K562 (cell line): ENCODE results near the gene PRAC2. TPM values are rescaled to one million over a fixed set of nuclear protein-coding genes. Genes with fewer than 3 reads are reported as not detected.
A peak's percentile ranks its signal among the peaks of the same experiment; 100 is the strongest.
"Not testable (repeated sequence)": the region's sequence is repeated elsewhere in the genome, so short reads cannot be mapped to it uniquely, and the experiment has no call there.

ENCODE experiments used
- ATAC-seq: fragments of 200-7000 bp; cut with Tn5 transposase; 3 replicates; pipeline ENCODE4 v1.9.1; 2020; ENCODE audit warnings: moderate library complexity
- BruUV-seq: library from RNA; stranded (reverse); fragments of 400-500 nt; replicated peaks from 2 replicates; lab custom pipeline; 2021; lab: Mats Ljungman, UMichigan
- CTCF ChIA-PET: fragments of 300-600 bp; formaldehyde crosslinking; extraction: SDS; loops from one replicate; lab custom pipeline; 2021; ENCODE audit warnings: low intra/inter-chr PET ratio; lab: Yijun Ruan, JAX
- POLR2A ChIA-PET: fragments of 300-600, 350-650 bp; sonication (Branson Sonifier 250); formaldehyde crosslinking; extraction: SDS; loops from one replicate; lab custom pipeline; 2021; ENCODE audit warnings: antibody characterized with exemption, inconsistent platforms; lab: Yijun Ruan, JAX
- DNase-seq, 4 experiments: peaks; one replicate each; pipeline versions ENCODE4 v3.0.0 to v3.0.0-alpha.2; 2011 to 2018; ENCODE audit warnings: low spot score in 3 of 4, mixed read lengths in 3 of 4; ENCODE audit errors: extremely low read depth in 1 of 4
- FAIRE-seq: peaks from 2 replicates; lab custom pipeline; 2011; peaks lifted over from hg19 to GRCh38; lab: Jason Lieb, UNC
- H2AFZ ChIP-seq: 2 replicates; pipeline ENCODE4 v1.6.0; 2011; ENCODE audit warnings: low read depth, low read length, control low read depth, inconsistent platforms
- H3K27ac ChIP-seq: fragments of 200-600 bp; 3 replicates; pipeline ENCODE4 v1.8.0; 2011; ENCODE audit warnings: low read depth, mild to moderate bottlenecking, control low read depth, inconsistent platforms, low read length, moderate library complexity, mixed read lengths; ENCODE audit errors: extremely low read depth
- H3K27me3 ChIP-seq, 2 experiments: fragments of 300-600 bp in 1 of 2; 2 replicates in 1 of 2; 3 replicates in 1 of 2; pipeline versions ENCODE4 v1.6.0 to v1.8.0; 2011; ENCODE audit warnings: inconsistent platforms in 2 of 2, low read length in 2 of 2, mild to moderate bottlenecking in 1 of 2, mixed read lengths in 1 of 2, moderate library complexity in 1 of 2; ENCODE audit not compliant: control insufficient read depth in 2 of 2, insufficient read depth in 2 of 2
- H3K36me3 ChIP-seq: fragments of 300-600 bp; 3 replicates; pipeline ENCODE4 v1.8.0; 2011; ENCODE audit warnings: mild to moderate bottlenecking, low read length, inconsistent platforms; ENCODE audit not compliant: control insufficient read depth, insufficient read depth
- H3K4me1 ChIP-seq, 2 experiments: fragments of 200-600 bp in 1 of 2; replicated peaks in 1 of 2; 2 replicates in 1 of 2; 3 replicates in 1 of 2; pipeline versions ENCODE4 v1.5.1 to v1.8.0; 2011; ENCODE audit warnings: inconsistent platforms in 2 of 2, low read length in 2 of 2, mild to moderate bottlenecking in 1 of 2, mixed read lengths in 1 of 2, moderate library complexity in 1 of 2; ENCODE audit not compliant: control insufficient read depth in 2 of 2, insufficient read depth in 2 of 2
- H3K4me2 ChIP-seq: 2 replicates; pipeline ENCODE4 v1.6.1; 2011; ENCODE audit warnings: low read length, control low read depth, inconsistent platforms, mixed read lengths; ENCODE audit not compliant: insufficient read depth
- H3K4me3 ChIP-seq: fragments of 200-600 bp; sonication (generic), shearing (Covaris generic); 2 replicates; pipeline ENCODE4 v1.5.1; 2016; ENCODE audit warnings: control low read depth, inconsistent platforms
- H3K79me2 ChIP-seq: fragments of 200-600 bp; 3 replicates; pipeline ENCODE4 v1.8.0; 2011; ENCODE audit warnings: low read length, inconsistent platforms; ENCODE audit not compliant: control insufficient read depth, insufficient read depth
- H3K9ac ChIP-seq, 2 experiments: 2 replicates each; pipeline versions ENCODE4 v1.6.0 to v1.6.1; 2011; ENCODE audit warnings: low read depth in 2 of 2, low read length in 2 of 2, control low read depth in 1 of 2, inconsistent platforms in 1 of 2, mild to moderate bottlenecking in 1 of 2, mixed read lengths in 1 of 2; ENCODE audit not compliant: insufficient read depth in 1 of 2
- H3K9me1 ChIP-seq: one replicate; pipeline ENCODE4 v1.6.0; 2011; ENCODE audit warnings: inconsistent platforms, mild to moderate bottlenecking, low read length, moderate library complexity; ENCODE audit not compliant: control insufficient read depth, insufficient read depth
- H3K9me3 ChIP-seq: replicated peaks from 2 replicates; pipeline ENCODE4 v1.5.1; 2011; ENCODE audit warnings: low read depth, low read length, inconsistent platforms; ENCODE audit not compliant: control insufficient read depth, insufficient read depth
- H4K20me1 ChIP-seq: replicated peaks from 2 replicates; pipeline ENCODE4 v1.6.1; 2011; ENCODE audit warnings: low read length, inconsistent platforms, mixed read lengths; ENCODE audit not compliant: control insufficient read depth, insufficient read depth
- FOXJ3 ChIP-seq: sonication (generic); formaldehyde crosslinking; IDR thresholded peaks from 2 replicates; pipeline ENCODE4 v1.4.0; 2020; ENCODE audit warnings: mild to moderate bottlenecking, missing genetic modification reagents
- WGBS: fragments of 100-300 bp; shearing (Covaris generic); methylation state at CpG from one replicate; pipeline ENCODE4 v1.1.6; 2016; ENCODE audit warnings: low coverage, mixed read lengths; ENCODE audit not compliant: insufficient coverage; ENCODE audit errors: missing lambda C conversion rate; 5-methylcytosine and 5-hydroxymethylcytosine counted together
- in situ Hi-C: fragments of 300-500 bp; cut with MboI; formaldehyde crosslinking; loops from 4 replicates; pipeline ENCODE4 v1.15.0; 2018; ENCODE audit warnings: inconsistent platforms, mixed read lengths
- intact Hi-C: fragments of 100-400 bp; cut with micrococcal nuclease; formaldehyde crosslinking; loops from 2 replicates; pipeline ENCODE4 v1.14.2; 2022
- polyA plus RNA-seq, 8 experiments: library from polyadenylated mRNA; depleted of rRNA in 4 of 8; stranded (reverse) in 5 of 8; unstranded in 3 of 8; fragments of >200 nt; fragmentation: Nextera tagmentation in 2 of 8; fragmentation: Illumina TruSeq in 1 of 8; extraction: Ambion mirVana in 2 of 8; extraction: Trizol in 1 of 8; gene quantifications; 2 replicates each; pipeline versions ENCODE4 v1.2.1 to v1.2.3, GENCODE V29; 2011 to 2014; ENCODE audit warnings: inconsistent platforms in 1 of 8, missing spikeins in 1 of 8
- total RNA-seq, 7 experiments: library from RNA; depleted of rRNA in 6 of 7; stranded (reverse); fragments of >200 nt in 6 of 7; fragmentation: Illumina TruSeq in 2 of 7; extraction: Trizol in 2 of 7; gene quantifications; 2 replicates each; pipeline versions ENCODE4 v1.2.1 to v1.2.3, GENCODE V29; 2011 to 2021; ENCODE audit warnings: low replicate concordance in 1 of 7
- TF ChIP-seq, protein P1 (sequence below): sonication (generic); formaldehyde crosslinking; IDR thresholded peaks from 2 replicates; pipeline ENCODE4 v1.5.0; 2020; ENCODE audit warnings: missing genetic modification reagents
- TF ChIP-seq, protein P2 (sequence below): sonication (generic); formaldehyde crosslinking; IDR thresholded peaks from 2 replicates; pipeline ENCODE4 v1.8.1; 2022; ENCODE audit warnings: missing genetic modification reagents

PRAC2 gene
- total and polyA plus RNA-seq, 9 of the 15 experiments (the other 6 are each of a cell fraction or from before 2014, with no cell fraction given): not detected

DNA sequence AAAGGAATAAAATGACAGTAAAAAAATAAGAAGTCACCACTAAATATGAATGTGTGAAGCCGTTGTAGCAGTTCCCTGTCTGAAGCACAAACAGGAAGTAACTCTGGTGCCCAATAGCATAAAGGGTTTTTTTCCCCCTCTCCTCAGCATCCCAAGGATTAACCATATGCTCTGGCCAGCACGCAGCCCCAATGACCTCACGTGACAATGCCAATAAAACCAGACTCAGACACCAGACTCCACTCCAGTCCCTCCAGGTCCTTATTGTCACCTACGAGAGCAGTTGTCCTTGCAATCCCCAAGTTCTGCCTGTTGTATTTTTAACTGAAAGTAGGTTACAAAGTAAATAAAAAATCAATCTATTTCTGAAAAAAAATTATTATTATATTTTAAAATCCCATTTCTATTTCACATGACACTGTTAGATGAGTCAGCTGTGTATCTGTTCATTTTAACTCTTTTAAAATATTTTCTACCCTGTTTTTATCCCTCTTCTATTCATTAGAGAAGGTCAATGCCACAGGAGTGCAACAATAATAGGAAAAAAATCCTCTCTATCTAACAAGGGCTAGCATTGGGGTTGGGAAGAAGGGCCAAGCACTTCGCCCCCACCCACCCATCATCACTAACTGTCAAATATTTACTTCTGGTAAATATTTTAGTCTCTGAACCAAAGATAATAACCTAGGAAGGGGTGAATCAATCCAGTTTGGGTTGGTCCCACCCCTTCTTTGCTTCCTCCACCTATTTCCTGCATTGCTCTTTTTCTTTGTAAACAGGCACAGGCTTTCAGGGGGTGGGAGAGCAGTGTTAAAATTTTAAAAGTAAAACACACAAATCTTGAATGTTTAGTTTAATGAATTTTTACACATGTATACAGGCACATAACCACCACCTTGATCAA, 7.2 kb upstream of the PRAC2 start:
- peak in 1 of 4 experiments; percentile 4 for DNase-seq
- H3K9me1 ChIP-seq: no peaks in the 10 kb centered on the region
- no peak overlapping the region for H2AFZ ChIP-seq
- H3K4me3 ChIP-seq: no peak overlapping the region
- CTCF ChIA-PET: no interaction called here
- no peak for ATAC-seq
- no peak overlapping the region for H3K4me2 ChIP-seq
- TF ChIP-seq, protein P1, sequence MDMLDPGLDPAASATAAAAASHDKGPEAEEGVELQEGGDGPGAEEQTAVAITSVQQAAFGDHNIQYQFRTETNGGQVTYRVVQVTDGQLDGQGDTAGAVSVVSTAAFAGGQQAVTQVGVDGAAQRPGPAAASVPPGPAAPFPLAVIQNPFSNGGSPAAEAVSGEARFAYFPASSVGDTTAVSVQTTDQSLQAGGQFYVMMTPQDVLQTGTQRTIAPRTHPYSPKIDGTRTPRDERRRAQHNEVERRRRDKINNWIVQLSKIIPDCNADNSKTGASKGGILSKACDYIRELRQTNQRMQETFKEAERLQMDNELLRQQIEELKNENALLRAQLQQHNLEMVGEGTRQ (CRISPR knock-in tag): peak; percentile 36; the same call in 1 of the 2 replicates
- TF ChIP-seq FOXJ3: no peak
- TF ChIP-seq, protein P2, sequence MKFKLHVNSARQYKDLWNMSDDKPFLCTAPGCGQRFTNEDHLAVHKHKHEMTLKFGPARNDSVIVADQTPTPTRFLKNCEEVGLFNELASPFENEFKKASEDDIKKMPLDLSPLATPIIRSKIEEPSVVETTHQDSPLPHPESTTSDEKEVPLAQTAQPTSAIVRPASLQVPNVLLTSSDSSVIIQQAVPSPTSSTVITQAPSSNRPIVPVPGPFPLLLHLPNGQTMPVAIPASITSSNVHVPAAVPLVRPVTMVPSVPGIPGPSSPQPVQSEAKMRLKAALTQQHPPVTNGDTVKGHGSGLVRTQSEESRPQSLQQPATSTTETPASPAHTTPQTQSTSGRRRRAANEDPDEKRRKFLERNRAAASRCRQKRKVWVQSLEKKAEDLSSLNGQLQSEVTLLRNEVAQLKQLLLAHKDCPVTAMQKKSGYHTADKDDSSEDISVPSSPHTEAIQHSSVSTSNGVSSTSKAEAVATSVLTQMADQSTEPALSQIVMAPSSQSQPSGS (CRISPR knock-in tag): no peak
- peaks cover 0 to 12% of the 10 kb centered on the region in 2 experiments; a peak in 1 of 5 replicates for H3K4me1 ChIP-seq
- H4K20me1 ChIP-seq: no peaks in the 10 kb centered on the region
- H3K79me2 ChIP-seq: no peaks in the 10 kb centered on the region
- intact Hi-C loops (no loop called here), in situ Hi-C loops (no loop called here)
- H3K9ac ChIP-seq: no peak overlapping the region
- H3K36me3 ChIP-seq: no peaks in the 10 kb centered on the region
- FAIRE-seq: no peak
- no TSS peak for BruUV-seq
- 3% methylated on average over 5 of the region's 5 CpGs for WGBS
- H3K27me3 ChIP-seq: peaks cover 37 to 44% of the 10 kb centered on the region in 2 experiments
- no peak overlapping the region for H3K27ac ChIP-seq
- H3K9me3 ChIP-seq: no peaks in the 10 kb centered on the region
- POLR2A ChIA-PET: no interaction called here

DNA sequence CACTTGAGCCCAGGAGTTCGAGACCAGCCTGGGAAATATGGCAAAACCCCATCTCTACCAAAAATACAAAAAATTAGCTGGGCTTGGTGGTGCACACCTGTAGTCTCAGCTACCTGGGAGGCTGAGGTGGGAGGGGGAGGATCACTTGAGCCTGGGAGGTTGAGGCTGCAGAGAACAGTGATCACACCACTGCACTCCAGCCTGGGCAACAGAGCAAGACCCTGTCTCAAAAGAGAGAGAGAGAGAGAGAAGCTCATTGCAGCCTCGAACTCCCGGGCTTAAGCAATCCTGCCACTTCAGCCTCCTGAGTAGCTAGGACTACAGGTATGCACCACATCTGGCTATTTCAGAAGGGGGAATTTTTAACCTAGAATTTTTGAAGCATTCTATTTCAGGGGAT, 6.4 kb upstream of the PRAC2 start:
- ATAC-seq, H3K27ac ChIP-seq, H3K9me1 ChIP-seq, H3K4me2 ChIP-seq, POLR2A ChIA-PET, intact Hi-C loops, CTCF ChIA-PET, FAIRE-seq, H3K9ac ChIP-seq, H3K9me3 ChIP-seq, H3K79me2 ChIP-seq, H4K20me1 ChIP-seq, in situ Hi-C loops, H3K4me3 ChIP-seq, H3K36me3 ChIP-seq, BruUV-seq, DNase-seq, H2AFZ ChIP-seq: not testable (repeated sequence)
- peaks cover 0 to 12% of the 10 kb centered on the region in 2 experiments; a peak in 1 of 5 replicates for H3K4me1 ChIP-seq
- 0% methylated on average over 3 of the region's 3 CpGs for WGBS
- H3K27me3 ChIP-seq: peaks cover 37 to 39% of the 10 kb centered on the region in 2 experiments
